Measurements from ENCODE around the gene CNFN. TPM values are rescaled to one million over a fixed set of nuclear protein-coding genes. Genes with fewer than 3 reads are reported as not detected.

The CNFN gene
- total RNA-seq, 1 donor from 2014 or later, result 1.9 TPM

- Mint-ChIP-seq H3K4me1 (peaks cover 25% of the 10 kb centered on the region), H3K9me3 (no peaks in the 10 kb centered on the region), H3K27me3 (ENCODE audit: low read depth) (peaks cover 3% of the 10 kb centered on the region), H3K36me3 (no peaks in the 10 kb centered on the region), H3K4me3 (no peak overlapping the region), H3K27ac (no peak overlapping the region)
- peak; percentile 32 for TF ChIP-seq CTCF (IDR thresholded peaks at IDR 0.05; ENCODE audit: unreplicated experiment)
- DNase-seq (ENCODE audit: low spot score in 2 of 2, unreplicated experiment in 2 of 2), result no peak
These were observed 30.0 kb upstream of the CNFN start for GRCh38 chr19:42420055-42420544.

- H3K4me1 Mint-ChIP-seq, result peaks cover 22% of the 10 kb centered on the region
- no peaks in the 10 kb centered on the region for H3K36me3 Mint-ChIP-seq
- no peaks in the 10 kb centered on the region for H3K27me3 Mint-ChIP-seq (ENCODE audit: low read depth)
- H3K9me3 Mint-ChIP-seq, result no peaks in the 10 kb centered on the region
- H3K4me3 Mint-ChIP-seq, result no peak overlapping the region
- TF ChIP-seq CTCF (IDR thresholded peaks at IDR 0.05; ENCODE audit: unreplicated experiment), result no peak
- H3K27ac Mint-ChIP-seq, result no peak overlapping the region
- DNase-seq (ENCODE audit: low spot score in 2 of 2, unreplicated experiment in 2 of 2), result no peak
These were observed 29.2 kb upstream of the CNFN start for GRCh38 chr19:42419309-42419708.

- Mint-ChIP-seq H3K9me3 (no peaks in the 10 kb centered on the region), H3K4me3 (no peak overlapping the region), H3K27ac (no peak overlapping the region), H3K4me1 (peaks cover 5% of the 10 kb centered on the region), H3K27me3 (ENCODE audit: low read depth) (no peaks in the 10 kb centered on the region), H3K36me3 (peaks cover 6% of the 10 kb centered on the region)
- no peak for DNase-seq (ENCODE audit: low spot score in 2 of 2, unreplicated experiment in 2 of 2)
- no peak for TF ChIP-seq CTCF (IDR thresholded peaks at IDR 0.05; ENCODE audit: unreplicated experiment)
These were observed 22.6 kb upstream of the CNFN start for GRCh38 chr19:42412661-42413076.

- no peak overlapping the region for H3K27ac Mint-ChIP-seq
- TF ChIP-seq CTCF (IDR thresholded peaks at IDR 0.05; ENCODE audit: unreplicated experiment), result no peak
- no peak for DNase-seq (ENCODE audit: low spot score in 2 of 2, unreplicated experiment in 2 of 2)
- H3K36me3 Mint-ChIP-seq, result peaks cover 6% of the 10 kb centered on the region
- H3K27me3 Mint-ChIP-seq (ENCODE audit: low read depth), result no peaks in the 10 kb centered on the region
- H3K4me3 Mint-ChIP-seq, result no peak overlapping the region
- peaks cover 5% of the 10 kb centered on the region for H3K4me1 Mint-ChIP-seq
- no peaks in the 10 kb centered on the region for H3K9me3 Mint-ChIP-seq
These were observed 22.1 kb upstream of the CNFN start for GRCh38 chr19:42412227-42412626.

- H3K27me3 Mint-ChIP-seq (ENCODE audit: low read depth), result no peaks in the 10 kb centered on the region
- H3K4me1 Mint-ChIP-seq, result peaks cover 5% of the 10 kb centered on the region
- DNase-seq (ENCODE audit: low spot score in 2 of 2, unreplicated experiment in 2 of 2), result no peak
- no peaks in the 10 kb centered on the region for H3K9me3 Mint-ChIP-seq
- no peak overlapping the region for H3K4me3 Mint-ChIP-seq
- H3K36me3 Mint-ChIP-seq, result peaks cover 6% of the 10 kb centered on the region
- H3K27ac Mint-ChIP-seq, result no peak overlapping the region
- TF ChIP-seq CTCF (IDR thresholded peaks at IDR 0.05; ENCODE audit: unreplicated experiment), result no peak
These were observed 21.6 kb upstream of the CNFN start for GRCh38 chr19:42411581-42412178.
